SKM-1 (cell line): ENCODE results near the gene RAB39B.
"Not testable (repeated sequence)": the region's sequence is repeated elsewhere in the genome, so short reads cannot be mapped to it uniquely, and the experiment has no call there.

Source experiments
- DNase-seq: peaks from one replicate; lab custom pipeline; 2025; ENCODE audit not compliant: unreplicated experiment; lab: John Stamatoyannopoulos, UW

The RAB39B gene, protein sequence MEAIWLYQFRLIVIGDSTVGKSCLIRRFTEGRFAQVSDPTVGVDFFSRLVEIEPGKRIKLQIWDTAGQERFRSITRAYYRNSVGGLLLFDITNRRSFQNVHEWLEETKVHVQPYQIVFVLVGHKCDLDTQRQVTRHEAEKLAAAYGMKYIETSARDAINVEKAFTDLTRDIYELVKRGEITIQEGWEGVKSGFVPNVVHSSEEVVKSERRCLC

DNA sequence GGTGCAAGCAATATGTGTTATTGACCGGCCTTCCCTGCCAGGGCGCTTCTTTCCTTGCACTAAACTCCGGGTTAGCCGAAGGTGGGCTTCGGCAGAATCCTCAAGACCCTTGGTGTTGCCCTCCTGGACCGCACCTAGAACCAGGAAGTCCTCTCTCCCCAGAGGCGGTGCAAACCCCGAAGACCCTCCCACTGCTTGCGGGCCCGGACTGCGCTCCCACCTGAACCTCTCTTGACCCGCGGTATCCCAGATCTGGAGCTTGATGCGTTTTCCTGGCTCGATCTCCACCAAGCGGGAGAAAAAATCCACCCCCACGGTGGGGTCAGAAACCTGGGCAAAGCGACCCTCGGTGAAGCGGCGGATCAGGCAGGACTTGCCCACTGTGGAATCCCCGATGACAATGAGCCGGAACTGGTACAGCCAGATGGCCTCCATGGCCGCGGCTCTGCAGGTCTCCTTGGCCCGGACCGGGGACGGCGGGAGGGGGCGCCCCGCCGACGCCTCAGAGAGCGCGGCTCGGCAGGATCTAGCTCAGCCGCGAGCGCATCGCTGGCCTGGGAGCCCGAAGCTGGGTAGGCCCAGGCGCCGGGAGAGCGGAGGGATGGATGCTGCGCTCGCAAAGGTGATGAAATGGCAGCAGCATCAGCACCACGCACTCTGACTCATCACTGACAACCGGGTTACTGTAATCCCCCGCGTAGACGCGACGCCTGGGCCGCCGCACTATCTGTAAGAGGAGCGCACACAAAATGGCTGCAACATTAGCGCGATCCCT is at the start of gene RAB39B:
TSS of gene RAB39B (minus strand) at position 638 of the 775 bp plus-strand sequence. CDS start at position 435, 203 bp downstream.
- no peak for DNase-seq

DNA sequence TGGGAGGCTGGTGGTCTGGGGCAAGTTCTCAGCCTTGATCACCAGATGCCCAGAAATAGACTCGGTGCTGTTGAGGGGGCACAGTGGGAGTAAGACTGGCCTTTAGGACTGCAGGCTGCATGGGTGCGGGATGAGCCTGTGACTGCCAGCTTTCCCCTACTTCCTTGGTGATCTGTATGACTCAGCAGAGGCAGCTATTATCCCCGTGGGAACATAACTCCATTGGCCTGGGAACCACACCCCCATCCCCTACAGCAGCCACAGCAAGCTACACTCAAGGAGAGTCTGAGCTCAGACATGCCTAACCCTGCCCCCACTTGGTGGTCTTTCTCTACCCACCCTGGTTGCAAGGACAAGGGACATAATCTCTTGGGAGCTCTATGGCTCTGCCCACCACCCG is 49.5 kb upstream of the RAB39B start:
- DNase-seq = no peak

DNA sequence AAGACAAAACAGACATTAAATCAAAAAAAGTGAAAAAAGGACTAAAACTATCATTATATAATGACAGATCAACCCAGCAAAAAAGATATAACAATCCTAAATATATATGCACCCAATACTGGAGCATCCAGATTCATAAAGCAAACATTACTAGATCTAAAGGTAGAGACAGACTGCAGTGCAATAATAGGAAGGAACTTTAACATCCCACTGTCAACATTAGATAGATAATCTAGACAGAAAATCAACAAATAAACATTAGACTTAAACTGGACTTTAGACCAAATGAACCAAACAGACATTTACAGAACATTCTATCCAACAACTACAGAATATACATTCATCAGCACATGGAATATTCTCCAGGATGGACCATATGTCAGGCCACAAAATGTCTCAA is 29.5 kb upstream of the RAB39B start:
- no peak for DNase-seq

DNA sequence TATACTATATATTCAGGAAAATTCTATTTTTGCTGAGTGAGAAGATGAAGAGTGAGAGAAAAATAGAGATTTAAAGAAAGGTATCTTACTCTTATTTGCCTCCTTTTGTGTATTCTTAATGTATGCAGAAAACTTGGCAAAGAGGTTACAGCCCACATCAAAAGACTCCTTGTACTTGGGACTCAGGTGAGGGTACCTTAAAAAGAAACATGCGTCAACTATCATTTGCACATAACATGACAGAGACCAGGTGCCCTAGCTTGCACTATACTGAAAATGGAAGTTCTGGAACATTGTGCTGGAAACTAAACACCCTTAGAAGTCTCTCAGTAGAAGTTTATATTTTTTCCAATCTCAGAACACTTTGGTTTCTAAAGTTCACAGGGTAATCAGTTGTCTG is 15.6 kb upstream of the RAB39B start:
- no peak for DNase-seq

DNA sequence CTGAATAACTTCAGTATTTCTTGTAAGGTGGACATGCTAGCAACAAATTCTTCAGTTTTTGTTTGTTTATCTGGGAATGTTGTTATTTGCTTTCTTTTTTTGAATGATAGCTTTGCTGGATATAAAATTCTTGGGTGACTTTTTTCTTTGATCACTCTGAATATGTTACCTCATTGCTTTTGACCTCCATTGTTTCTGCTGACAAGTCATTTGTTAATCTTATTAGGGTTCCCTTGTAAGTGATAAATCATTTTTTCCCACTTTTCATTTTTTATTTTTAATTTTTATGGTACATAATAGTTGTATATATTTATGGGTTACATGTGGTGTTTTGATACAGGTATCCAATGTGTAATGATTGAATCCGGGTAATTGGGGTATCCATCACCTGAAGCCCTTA is 6.7 kb upstream of the RAB39B start:
- DNase-seq = no peak

DNA sequence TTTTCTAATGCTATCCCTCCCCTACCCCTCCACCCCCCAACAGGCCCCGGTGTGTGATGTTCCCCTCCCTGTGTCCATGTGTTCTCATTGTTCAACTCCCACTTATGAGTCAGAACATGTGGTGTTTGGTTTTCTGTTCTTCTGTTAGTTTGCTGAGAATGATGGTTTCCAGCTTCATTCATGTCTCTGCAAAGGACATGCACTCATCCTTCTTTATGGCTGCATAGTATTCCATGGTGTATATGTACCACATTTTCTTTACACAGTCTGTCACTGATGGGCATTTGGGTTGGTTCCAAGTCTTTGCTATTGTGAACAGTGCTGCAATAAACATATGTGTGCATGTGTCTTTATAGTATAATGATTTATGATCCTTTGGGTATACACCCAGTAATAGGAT is 3.7 kb upstream of the RAB39B start:
- DNase-seq = not testable (repeated sequence)

DNA sequence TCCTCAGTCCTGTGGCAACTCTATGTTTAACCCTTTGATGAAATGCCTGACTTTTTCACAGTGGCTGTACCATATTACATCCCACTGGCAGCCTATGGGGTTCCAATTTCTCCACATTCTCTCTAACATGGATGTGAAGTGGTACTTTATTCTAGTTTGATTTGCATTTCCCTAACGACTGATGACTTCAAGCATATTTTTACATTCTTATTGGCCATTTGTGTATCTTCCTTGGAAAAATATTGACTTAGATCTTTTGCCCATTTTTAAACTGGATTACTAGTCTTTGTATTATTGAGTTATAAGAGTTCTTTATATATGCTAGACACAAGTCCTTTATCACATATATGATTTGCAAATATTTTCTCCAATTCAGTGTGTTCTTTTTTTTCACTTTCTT is 2.1 kb upstream of the RAB39B start:
- no peak for DNase-seq

DNA sequence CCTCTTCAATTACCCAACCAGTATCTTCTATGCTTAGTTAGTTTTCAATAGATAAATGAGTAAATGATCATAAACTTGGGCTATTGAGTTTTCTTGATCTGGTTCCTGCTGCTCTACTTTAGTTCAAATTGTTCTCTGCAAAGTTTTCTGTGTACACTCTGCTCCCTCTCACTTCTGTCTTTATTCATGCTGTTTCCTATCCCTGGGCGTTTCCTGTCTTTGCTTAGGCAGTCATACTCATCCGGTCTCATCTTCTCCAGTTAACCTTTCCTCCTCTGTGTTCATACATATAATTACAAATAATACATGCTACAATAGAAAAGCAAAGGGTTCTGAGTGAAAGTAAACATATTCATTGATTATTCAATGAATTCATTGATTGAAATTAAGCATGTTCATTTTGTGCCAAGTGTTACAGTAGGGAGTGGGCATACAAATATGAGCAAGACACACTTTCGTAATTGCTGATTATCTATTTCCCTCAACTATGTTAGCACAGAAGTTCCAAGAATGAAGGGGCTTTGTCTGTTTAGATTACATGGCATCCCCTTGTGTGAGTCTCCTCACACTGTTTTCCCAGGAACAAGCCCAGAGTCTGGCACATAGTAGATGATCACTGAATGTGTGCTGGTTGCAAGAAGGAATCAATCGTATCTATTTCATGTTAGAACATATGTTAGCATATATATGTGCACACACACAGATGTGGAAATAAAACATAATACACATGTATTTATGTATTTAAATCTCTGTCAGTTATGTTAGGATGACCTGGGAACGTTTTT is 1.1 kb downstream of the RAB39B start:
- DNase-seq = no peak

DNA sequence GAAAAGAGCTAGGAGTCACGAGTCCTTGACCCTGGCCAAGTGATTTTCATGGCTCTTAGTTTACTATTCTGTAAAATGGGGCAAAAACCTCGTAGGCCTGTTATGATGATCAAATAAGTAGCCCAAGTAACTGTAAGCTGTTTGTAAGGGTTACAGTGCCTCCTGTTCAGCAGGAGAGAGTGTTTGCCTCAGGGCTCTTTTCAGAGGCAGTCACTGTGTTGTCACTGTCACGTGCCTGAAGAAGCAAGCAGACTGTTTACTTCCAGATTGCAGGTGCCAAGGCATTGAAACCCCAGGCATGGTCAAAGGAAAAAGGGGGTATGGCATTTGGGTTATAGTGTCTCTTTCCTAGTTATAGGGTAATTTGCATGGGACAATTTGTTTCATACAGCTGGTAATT is 4.5 kb downstream of the RAB39B start:
- DNase-seq = no peak

DNA sequence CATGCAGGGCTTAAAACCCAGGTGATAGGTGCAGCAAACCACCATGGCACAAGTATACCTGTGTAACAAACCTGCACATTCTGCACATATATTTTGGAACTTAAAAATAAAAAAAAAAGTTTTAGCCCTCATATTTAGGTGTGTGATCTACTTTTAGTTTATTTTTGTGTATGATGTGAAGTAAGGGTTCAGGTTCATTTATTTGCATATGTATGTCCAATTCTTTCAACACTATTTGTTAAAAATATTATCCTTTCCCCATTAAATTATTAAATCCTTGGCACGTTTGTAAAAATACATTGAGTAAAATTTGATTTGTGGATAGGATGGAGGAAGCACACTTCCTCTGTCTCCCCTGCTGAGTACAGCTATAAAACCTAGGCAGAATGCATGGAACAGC is 12.9 kb downstream of the RAB39B start:
- no peak for DNase-seq

DNA sequence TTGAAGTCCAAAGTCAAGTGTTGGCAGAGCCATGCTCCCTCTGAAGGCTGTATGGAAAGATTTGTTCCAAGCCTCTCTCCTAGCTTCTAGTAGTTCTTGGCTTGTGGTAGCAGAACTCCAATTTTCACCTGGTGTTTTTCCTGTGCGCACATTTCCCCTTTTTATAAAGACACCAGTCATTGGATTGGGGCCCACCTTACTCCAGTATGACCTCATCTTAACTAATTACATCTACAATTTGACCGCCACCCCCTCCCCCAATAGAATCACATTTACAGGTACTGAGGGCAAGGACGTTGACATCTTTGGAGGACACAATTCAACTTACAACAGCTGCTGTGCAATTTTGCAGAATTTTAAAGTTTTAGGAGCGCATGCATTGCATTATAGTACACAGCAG is 16.8 kb downstream of the RAB39B start:
- no peak for DNase-seq

DNA sequence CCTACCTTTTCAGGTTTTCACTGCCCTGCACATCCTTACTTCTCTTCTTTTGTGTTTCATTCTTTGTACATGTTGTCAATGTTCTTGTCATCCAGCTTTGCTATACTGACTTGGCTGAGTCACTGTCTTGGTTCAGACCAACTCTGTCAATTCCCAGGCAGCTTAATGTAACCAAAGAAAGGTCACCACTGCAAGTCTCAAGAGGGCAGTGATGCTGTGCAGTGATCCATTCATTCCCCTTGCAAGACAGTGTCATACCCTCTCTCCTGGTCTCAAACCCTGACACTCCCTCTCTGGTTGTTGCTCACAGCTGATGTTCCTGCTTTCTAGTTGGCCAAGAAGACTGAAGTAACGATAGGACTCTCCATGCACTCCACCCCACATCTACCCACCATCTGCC is 17.5 kb downstream of the RAB39B start:
- no peak for DNase-seq

DNA sequence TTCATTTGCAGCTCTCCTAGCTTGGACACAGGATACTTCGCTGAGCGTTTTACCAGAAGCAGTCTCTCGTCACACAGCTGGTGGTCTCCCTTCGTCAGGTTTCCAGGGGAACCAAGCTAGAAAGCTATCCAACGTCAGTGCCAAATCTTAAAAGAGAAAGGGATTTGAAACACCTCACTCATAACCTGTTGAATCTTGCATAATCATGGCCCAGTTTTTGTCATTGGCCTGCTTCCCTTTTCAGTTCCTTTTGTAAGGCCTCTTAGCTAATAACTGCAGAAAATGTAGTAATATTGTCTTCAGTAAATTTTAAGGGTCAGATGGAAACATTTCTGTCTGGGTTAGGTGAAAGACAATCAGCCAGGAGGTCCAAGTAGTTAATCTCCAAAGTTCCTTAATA is 22.0 kb downstream of the RAB39B start:
- peak; percentile 50 for DNase-seq

DNA sequence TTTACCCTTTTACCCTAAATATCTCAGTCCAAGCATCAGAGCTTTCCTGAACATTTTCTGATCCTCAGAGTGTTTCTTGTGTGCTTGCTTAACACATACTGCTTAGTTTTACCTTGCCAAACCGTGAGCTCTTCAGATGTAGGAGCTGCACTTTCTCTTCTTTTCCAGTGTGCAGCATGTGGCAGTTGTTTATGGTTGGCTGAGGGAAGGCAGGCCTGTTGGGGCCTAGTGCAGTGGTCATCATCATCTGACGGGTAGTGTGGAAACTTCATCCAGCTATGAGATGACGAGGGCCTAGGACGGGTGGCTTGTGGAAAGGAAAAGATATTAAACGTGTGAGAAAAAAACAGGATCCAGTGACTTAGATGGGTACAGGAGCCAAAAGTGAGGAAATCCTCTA is 26.6 kb downstream of the RAB39B start:
- no peak for DNase-seq

DNA sequence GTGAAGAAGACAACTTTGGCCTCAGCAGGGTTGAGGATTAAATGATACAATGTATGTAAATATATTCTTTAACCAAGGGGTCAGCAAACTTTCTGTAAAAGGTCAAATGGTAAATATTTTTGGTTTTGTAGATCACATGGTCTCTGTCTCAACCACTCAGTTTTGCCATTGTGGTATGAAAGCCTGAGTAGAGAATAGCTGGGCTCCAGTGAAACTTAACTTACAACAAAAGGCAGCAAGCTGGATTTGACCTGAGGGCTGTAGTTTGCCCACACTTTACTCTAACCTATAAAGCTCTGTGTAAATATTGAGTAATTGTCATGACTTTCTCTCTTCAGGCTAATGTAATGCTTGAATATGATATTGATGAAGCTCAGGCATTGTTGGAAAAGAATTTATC is 28.4 kb downstream of the RAB39B start:
- DNase-seq = no peak

DNA sequence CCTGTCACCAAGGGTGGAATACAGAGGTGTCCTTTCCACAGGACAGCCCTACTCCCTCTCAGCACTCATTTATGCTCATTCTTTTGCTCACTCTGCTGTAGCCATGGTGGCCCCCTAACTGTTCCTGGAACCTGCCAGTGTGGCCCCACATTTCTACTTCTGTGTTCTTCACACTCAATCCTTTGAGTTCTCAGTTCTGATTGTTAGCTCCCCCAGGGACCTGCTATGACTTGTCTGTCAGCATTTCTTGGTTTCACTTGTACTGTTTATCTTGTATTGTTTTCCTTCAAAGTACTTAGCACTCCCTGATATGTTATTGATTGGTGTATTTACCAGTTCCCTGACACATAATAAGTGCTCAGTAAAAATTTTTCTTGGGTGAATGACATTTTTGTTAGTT is 33.1 kb downstream of the RAB39B start:
- no peak for DNase-seq

DNA sequence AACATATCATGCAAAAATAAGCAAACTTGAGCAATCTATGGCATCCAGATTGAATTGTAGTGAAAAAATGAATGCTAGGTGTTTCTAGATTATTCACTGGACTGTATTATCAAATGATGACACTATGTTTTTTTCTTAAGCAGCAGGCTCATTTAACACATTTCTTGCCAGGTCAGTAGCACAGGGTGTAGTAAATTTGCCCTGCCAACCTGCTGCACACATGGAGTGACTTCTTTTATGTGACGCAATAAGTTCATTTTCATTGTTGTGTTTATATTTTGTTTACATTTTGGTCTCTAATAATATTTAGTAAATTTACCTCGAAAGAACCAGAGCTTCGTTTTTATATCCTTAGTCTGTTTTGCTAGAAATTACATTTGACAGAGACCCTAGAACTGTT is 38.5 kb downstream of the RAB39B start:
- DNase-seq = no peak

DNA sequence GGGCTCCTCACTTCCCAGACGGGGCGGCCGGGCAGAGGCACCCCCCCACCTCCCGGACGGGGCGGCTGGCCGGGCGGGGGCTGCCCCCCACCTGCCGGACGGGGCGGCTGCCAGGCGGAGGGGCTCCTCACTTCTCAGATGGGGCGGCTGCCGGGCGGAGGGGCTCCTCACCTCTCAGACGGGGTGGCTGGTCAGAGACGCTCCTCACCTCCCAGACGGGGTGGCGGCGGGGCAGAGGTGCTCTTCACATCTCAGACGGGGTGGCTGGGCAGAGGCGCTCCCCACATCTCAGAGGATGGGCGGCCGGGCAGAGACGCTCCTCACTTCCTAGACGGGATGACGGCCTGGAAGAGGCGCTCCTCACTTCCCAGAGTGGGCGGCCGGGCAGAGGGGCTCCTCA is 40.5 kb downstream of the RAB39B start:
- not testable (repeated sequence) for DNase-seq

DNA sequence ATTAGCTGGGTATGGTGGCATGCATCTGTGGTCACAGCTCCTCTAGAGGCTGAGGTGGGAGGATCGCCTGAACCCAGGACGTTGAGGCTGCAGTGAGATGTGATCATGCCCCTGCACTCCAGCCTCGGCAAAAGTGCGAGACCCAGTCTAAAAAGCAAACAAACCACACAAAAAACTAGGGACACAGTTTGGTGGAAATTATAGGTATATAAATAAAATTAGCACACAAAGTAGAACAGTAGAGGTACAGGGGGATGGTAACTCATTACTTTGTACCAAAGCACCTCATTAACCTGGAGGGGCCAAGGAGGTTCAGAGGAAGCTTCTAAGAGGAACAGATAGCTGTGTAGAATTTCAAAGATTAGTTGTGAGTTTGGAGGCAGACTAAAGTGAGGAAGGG is 42.9 kb downstream of the RAB39B start:
- DNase-seq = no peak

DNA sequence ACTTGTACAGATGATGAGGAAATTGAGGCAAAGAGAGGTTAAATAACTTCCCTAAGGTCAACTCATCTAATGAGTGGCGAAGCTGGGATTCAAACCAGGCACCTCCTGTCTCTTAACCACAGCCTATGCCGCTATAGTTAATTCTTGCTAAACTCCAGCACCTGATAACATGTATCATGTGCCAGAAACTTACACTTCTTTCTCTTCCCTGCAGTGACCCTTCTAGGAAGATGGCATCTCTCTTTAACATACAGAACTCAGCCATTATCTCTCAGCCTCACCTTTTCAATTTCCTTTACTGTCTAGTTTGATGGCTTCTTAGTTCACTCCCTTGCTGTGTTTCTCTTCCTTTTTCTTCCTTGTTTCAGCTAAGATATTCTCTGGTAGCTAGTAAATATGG is 45.5 kb downstream of the RAB39B start:
- DNase-seq = no peak

DNA sequence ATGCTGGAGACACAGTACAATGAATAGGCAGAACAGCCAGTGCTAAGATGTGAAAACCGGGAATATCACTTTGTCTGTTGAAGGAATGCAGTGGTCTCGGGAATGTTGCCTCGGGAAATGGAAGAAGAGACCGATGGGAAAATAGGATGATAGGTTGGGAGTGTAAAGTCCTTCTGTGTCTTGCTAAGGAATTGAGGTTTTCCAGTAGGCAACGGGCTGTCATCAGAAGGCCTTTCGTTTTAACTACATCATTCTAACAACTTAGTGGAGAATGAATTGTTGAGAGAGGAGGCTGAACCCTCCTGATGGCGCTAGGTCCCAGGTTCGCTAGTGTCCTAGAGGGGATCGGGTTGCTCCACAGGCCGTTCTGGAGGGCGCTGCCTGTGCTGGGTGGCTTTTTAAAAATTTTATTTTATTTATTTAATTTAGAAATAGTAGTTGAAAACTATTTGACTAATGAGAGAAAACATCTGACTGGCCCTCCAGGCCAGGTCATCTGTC is 47.3 kb downstream of the RAB39B start:
- DNase-seq = peak; percentile 25
